C4-2B (cell line): ENCODE results near the gene CBLN3.

Experiments used
- CTCF ChIP-seq: fragments of 450-650 bp; conservative IDR thresholded peaks from 2 replicates; pipeline ENCODE4 v1.5.1; 2017; ENCODE audit warnings: mild to moderate bottlenecking
- ZFX ChIP-seq: fragments of 450-650 bp; IDR thresholded peaks from 2 replicates; pipeline ENCODE4 v1.6.1; 2017

GRCh38 chr14:24422261-24422660 is 7.2 kb downstream of the CBLN3 start:
- TF ChIP-seq CTCF (no peak), ZFX (no peak)
